ENCODE measurements around the gene NIPAL4.
"Not testable (repeated sequence)": the region's sequence is repeated elsewhere in the genome, so short reads cannot be mapped to it uniquely, and the experiment has no call there.

Gene NIPAL4

GRCh38 chr5:157463081-157463480, 3.1 kb downstream of the NIPAL4 start:
- no peak for DNase-seq

- no peak for DNase-seq
Measured at GRCh38 chr5:157463621-157464518, 3.9 kb downstream of the NIPAL4 start.

GRCh38 chr5:157464519-157465171, 4.6 kb downstream of the NIPAL4 start:
- no peak for DNase-seq

- DNase-seq = no peak
Measured at GRCh38 chr5:157468293-157468965, 8.4 kb downstream of the NIPAL4 start.

GRCh38 chr5:157469073-157469472, 9.1 kb downstream of the NIPAL4 start:
- DNase-seq = no peak

- no peak for DNase-seq
Measured at GRCh38 chr5:157469687-157470086, 9.7 kb downstream of the NIPAL4 start.

- no peak for DNase-seq
Measured at GRCh38 chr5:157470631-157471030, 10.6 kb downstream of the NIPAL4 start.

- DNase-seq = no peak
Measured at GRCh38 chr5:157471709-157472108, 11.7 kb downstream of the NIPAL4 start.

GRCh38 chr5:157473383-157474320, 13.6 kb downstream of the NIPAL4 start:
- no peak for DNase-seq

- DNase-seq = no peak
Measured at GRCh38 chr5:157475432-157475831, 15.4 kb downstream of the NIPAL4 start.

- peak; percentile 44 for DNase-seq
Measured at GRCh38 chr5:157476702-157477408, 16.8 kb downstream of the NIPAL4 start.

GRCh38 chr5:157477814-157478494, 17.9 kb downstream of the NIPAL4 start:
- no peak for DNase-seq

- no peak for DNase-seq
Measured at GRCh38 chr5:157478726-157479125, 18.7 kb downstream of the NIPAL4 start.

- no peak for DNase-seq
Measured at GRCh38 chr5:157479166-157479565, 19.2 kb downstream of the NIPAL4 start.

- no peak for DNase-seq
Measured at GRCh38 chr5:157479612-157480510, 19.8 kb downstream of the NIPAL4 start.

GRCh38 chr5:157481265-157481664, 21.3 kb downstream of the NIPAL4 start:
- DNase-seq = no peak

GRCh38 chr5:157481666-157482065, 21.7 kb downstream of the NIPAL4 start:
- no peak for DNase-seq

- DNase-seq = not testable (repeated sequence)
Measured at GRCh38 chr5:157482702-157483101, 22.7 kb downstream of the NIPAL4 start.

GRCh38 chr5:157484768-157485167, 24.8 kb downstream of the NIPAL4 start:
- DNase-seq = no peak

GRCh38 chr5:157485340-157485739, 25.3 kb downstream of the NIPAL4 start:
- no peak for DNase-seq
